ENCODE measurements around the gene FBXW11. TPM values are rescaled to one million over a fixed set of nuclear protein-coding genes. Genes with fewer than 3 reads are reported as not detected.
"Not testable (repeated sequence)": the region's sequence is repeated elsewhere in the genome, so short reads cannot be mapped to it uniquely, and the experiment has no call there.

FBXW11 gene
- total and polyA plus RNA-seq, 8 donors, result 47.6 to 56.9 (median 54.4) TPM

- Histone ChIP-seq H3K4me3 (no peak overlapping the region), H3K36me3 (no peaks in the 10 kb centered on the region), H3K27me3 (no peaks in the 10 kb centered on the region), H3K9me3 (peaks cover 0 to 6% of the 10 kb centered on the region in 2 donors), H3K27ac (no peak overlapping the region), H3K4me1 (no peaks in the 10 kb centered on the region)
- DNase-seq (no peak), ATAC-seq (no peak)
- intact Hi-C loops (cut with DNase I), result no loop called here
- TF ChIP-seq CTCF (IDR thresholded peaks at IDR 0.05), result no peak
Measured at GRCh38 chr5:172029876-172030275, 23.4 kb upstream of the FBXW11 start.

DNA sequence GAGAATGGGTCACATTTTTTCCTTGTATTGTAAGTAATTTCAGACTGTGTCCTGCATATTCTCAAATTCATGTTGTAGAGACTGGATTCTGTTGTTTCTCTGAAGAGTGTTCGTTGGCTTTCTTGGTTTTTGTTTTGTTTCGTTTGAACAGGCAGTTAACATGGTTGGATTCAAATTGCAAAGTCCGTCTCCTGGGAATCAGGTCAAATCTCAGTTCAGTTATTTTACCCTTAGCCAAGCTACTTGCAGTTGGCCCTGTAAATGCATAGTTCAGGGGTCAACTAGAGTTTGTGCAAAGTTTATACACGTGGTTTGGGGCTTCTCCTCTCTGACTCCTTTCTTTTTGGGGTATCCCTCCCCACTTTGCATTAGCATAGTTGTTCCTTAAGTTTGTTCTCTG, 21.7 kb upstream of the FBXW11 start:
- DNase-seq (no peak), ATAC-seq (no peak)
- Histone ChIP-seq H3K36me3 (no peaks in the 10 kb centered on the region), H3K27me3 (no peaks in the 10 kb centered on the region), H3K27ac (no peak overlapping the region), H3K4me3 (no peak overlapping the region), H3K9me3 (peaks cover 0 to 6% of the 10 kb centered on the region in 2 donors), H3K4me1 (no peaks in the 10 kb centered on the region)
- intact Hi-C loops (cut with DNase I), result no loop called here
- TF ChIP-seq CTCF (IDR thresholded peaks at IDR 0.05), result no peak

DNA sequence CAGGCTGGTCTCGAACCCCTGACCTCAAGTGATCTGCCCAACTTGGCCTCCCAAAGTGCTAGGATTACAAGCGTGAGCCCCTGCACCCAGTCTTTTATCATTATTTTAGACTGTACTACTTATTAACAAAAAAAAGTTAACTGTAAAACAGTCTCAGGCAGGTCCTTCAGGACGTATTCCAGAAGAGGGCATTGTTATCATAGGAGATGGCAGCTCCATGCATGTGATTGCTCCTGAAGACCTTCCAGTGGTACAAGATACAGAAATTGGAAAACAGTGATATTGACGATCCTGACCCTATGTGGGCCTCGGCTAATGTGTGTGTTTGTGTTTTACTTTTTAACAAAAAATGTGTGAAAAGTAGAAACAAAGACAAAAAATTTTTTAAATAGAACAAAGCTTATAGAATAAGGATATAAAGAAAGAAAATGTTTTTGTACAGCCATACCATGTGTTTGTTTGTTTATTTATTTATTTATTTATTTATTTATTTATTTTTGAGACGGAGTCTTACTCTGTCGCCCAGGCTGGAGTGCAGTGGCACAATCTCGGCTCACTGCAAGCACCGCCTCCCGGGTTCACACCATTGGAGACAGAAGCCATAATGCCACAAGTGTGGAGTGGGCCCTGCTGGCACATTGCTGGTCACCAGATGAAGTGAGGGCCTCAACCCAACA, 13.8 kb upstream of the FBXW11 start:
- H3K9me3 ChIP-seq; H3K36me3 ChIP-seq; H3K27ac ChIP-seq; intact Hi-C loops (cut with DNase I); H3K4me1 ChIP-seq; H3K27me3 ChIP-seq; H3K4me3 ChIP-seq; DNase-seq; ATAC-seq: not testable (repeated sequence)

- Histone ChIP-seq H3K27me3 (no peaks in the 10 kb centered on the region), H3K4me1 (no peaks in the 10 kb centered on the region), H3K27ac (no peak overlapping the region), H3K36me3 (no peaks in the 10 kb centered on the region), H3K4me3 (no peak overlapping the region), H3K9me3 (no peaks in the 10 kb centered on the region)
- ATAC-seq, result no peak
- TF ChIP-seq CTCF (IDR thresholded peaks at IDR 0.05), result no peak
- DNase-seq, result no peak
- intact Hi-C loops (cut with DNase I), result no loop called here
Measured at GRCh38 chr5:172015346-172015745, 8.9 kb upstream of the FBXW11 start.

DNA sequence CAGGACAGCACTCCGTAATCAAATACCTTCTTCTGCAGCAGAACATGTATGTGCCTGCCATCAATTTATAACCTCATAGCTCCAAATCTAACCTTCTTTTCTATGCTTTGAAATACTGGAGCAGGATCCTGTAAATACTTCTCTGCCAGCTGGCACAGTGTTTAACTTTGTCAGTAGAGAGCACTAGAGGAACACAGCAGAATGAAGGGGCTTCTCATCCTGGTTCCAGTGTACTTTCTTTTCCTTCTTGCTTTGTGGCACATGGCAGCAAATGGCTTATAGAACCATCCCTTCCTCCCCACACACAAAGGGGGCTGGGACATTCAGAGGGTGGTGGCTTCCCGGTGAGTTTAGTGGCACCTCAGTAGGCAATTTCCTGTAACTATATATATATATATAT, 3.8 kb upstream of the FBXW11 start:
- no peaks in the 10 kb centered on the region for H3K36me3 ChIP-seq
- no peak overlapping the region for H3K27ac ChIP-seq
- no peaks in the 10 kb centered on the region for H3K27me3 ChIP-seq
- peaks cover 0 to 14% of the 10 kb centered on the region in 2 donors for H3K4me1 ChIP-seq
- no peak for TF ChIP-seq CTCF (IDR thresholded peaks at IDR 0.05)
- no peak overlapping the region for H3K4me3 ChIP-seq
- DNase-seq (peak in 1 of 4 donors; percentile 41), ATAC-seq (no peak)
- intact Hi-C loops (cut with DNase I), result no loop called here
- no peaks in the 10 kb centered on the region for H3K9me3 ChIP-seq

Measured in left lung (tissue), 10 donors.